Caco-2 (cell line): Measurements from ENCODE around the gene RAB36. TPM values are rescaled to one million over a fixed set of nuclear protein-coding genes. Genes with fewer than 3 reads are reported as not detected.
A peak's percentile ranks its signal among the peaks of the same experiment; 100 is the strongest.

Experiments used
- BruUV-seq: library from RNA; stranded (reverse); fragments of 400-500 nt; replicated peaks from 2 replicates; lab custom pipeline; 2021; lab: Mats Ljungman, UMichigan
- CTCF ChIA-PET: fragments of 300-600 bp; sonication (Branson Sonifier 250); formaldehyde crosslinking; loops from one replicate; lab custom pipeline; 2022; ENCODE audit warnings: antibody characterized with exemption; lab: Charles Lee
- POLR2A ChIA-PET: fragments of 300-600 bp; sonication (Branson Sonifier 250); formaldehyde crosslinking; loops from one replicate; lab custom pipeline; 2022; ENCODE audit warnings: antibody characterized with exemption; lab: Charles Lee
- DNase-seq, 2 experiments: peaks; one replicate each; pipeline versions ENCODE4 v3.0.0 to v3.0.0-alpha.2; 2020 to 2022
- H3K27me3 ChIP-seq: replicated peaks from 2 replicates; pipeline ENCODE4 v1.6.0; 2011; ENCODE audit warnings: low read length; ENCODE audit not compliant: control insufficient read depth, insufficient read depth
- H3K36me3 ChIP-seq: 2 replicates; pipeline ENCODE4 v1.5.1; 2011; ENCODE audit warnings: low read length; ENCODE audit not compliant: control insufficient read depth, insufficient read depth
- H3K4me1 ChIP-seq: fragments of 250-450 bp; sonication (Bioruptor Pico); 2 replicates; pipeline ENCODE4 v1.5.1; 2020; ENCODE audit warnings: mild to moderate bottlenecking
- H3K4me3 ChIP-seq: 2 replicates; pipeline ENCODE4 v1.5.1; 2011; ENCODE audit warnings: low read depth, mild to moderate bottlenecking, control low read depth, low read length
- H3K9me3 ChIP-seq: fragments of 250-450 bp; sonication (Bioruptor Pico); 2 replicates; pipeline ENCODE4 v1.5.1; 2020; ENCODE audit warnings: mild to moderate bottlenecking, moderate library complexity
- H3K27ac Mint-ChIP-seq: one replicate; pipeline ENCODE4 v1.8.0; 2022; ENCODE audit warnings: mixed read lengths; ENCODE audit not compliant: unreplicated experiment
- H3K27me3 Mint-ChIP-seq: one replicate; pipeline ENCODE4 v1.8.0; 2022; ENCODE audit warnings: mixed read lengths; ENCODE audit not compliant: insufficient read depth, unreplicated experiment
- H3K36me3 Mint-ChIP-seq: one replicate; pipeline ENCODE4 v1.8.0; 2022; ENCODE audit warnings: mild to moderate bottlenecking, mixed read lengths; ENCODE audit not compliant: insufficient read depth, unreplicated experiment
- H3K4me1 Mint-ChIP-seq: one replicate; pipeline ENCODE4 v1.8.0; 2022; ENCODE audit warnings: low read depth, mixed read lengths; ENCODE audit not compliant: unreplicated experiment
- H3K4me3 Mint-ChIP-seq: one replicate; pipeline ENCODE4 v1.8.0; 2022; ENCODE audit warnings: mild to moderate bottlenecking, moderate library complexity, mixed read lengths; ENCODE audit not compliant: unreplicated experiment
- H3K9me3 Mint-ChIP-seq: one replicate; pipeline ENCODE4 v1.8.0; 2022; ENCODE audit warnings: mixed read lengths; ENCODE audit not compliant: unreplicated experiment
- CTCF ChIP-seq, 2 experiments: fragments of 200-600 bp in 1 of 2; IDR thresholded peaks; 1 replicate in 1 of 2; 2 replicates in 1 of 2; pipeline versions ENCODE4 v1.5.1 to v1.8.0; 2011 to 2022; ENCODE audit warnings: antibody characterized with exemption in 1 of 2, control low read depth in 1 of 2, inconsistent platforms in 1 of 2, low read depth in 1 of 2, low read length in 1 of 2, mild to moderate bottlenecking in 1 of 2, moderate library complexity in 1 of 2; ENCODE audit not compliant: insufficient read depth in 1 of 2, severe bottlenecking in 1 of 2, unreplicated experiment in 1 of 2
- intact Hi-C: fragments of 100-400 bp; cut with micrococcal nuclease; formaldehyde crosslinking; loops from one replicate; pipeline ENCODE4 v1.10.0; 2022; ENCODE audit not compliant: unreplicated experiment
- total RNA-seq: library from RNA; stranded (reverse); gene quantifications from 2 replicates; pipeline ENCODE4 v1.2.3, GENCODE V29; 2022

Gene RAB36
- total RNA-seq, 1 experiment from 2014 or later = 0.52 TPM

- Histone ChIP-seq H3K4me1 (peaks cover 36% of the 10 kb centered on the region), H3K27me3 (no peaks in the 10 kb centered on the region), H3K9me3 (no peaks in the 10 kb centered on the region), H3K36me3 (0 out of 2 replicates have a peak, but pooled peaks cover 2% of the 10 kb centered on the region), H3K4me3 (peak overlapping the region; percentile 96)
- peak overlapping the region; percentile 77 for H3K4me3 Mint-ChIP-seq
- H3K9me3 Mint-ChIP-seq = no peaks in the 10 kb centered on the region
- H3K27ac Mint-ChIP-seq = peak overlapping the region; percentile 26
- ChIA-PET CTCF (interaction anchor here (2.4 kb wide), 1 partner anchor 100 kb away, joined by 15 read pairs; no protein-coding TSS in a partner anchor), POLR2A (no interaction called here)
- H3K36me3 Mint-ChIP-seq = peaks cover 30% of the 10 kb centered on the region
- H3K27me3 Mint-ChIP-seq = no peaks in the 10 kb centered on the region
- DNase-seq = no peak
- peaks cover 16% of the 10 kb centered on the region for H3K4me1 Mint-ChIP-seq
- intact Hi-C loops = loop anchor here (1.0 kb wide), 1 partner anchor 59 kb away; no protein-coding TSS in a partner anchor
- TSS peak; percentile 49 for BruUV-seq
- TF ChIP-seq CTCF (IDR thresholded peaks at IDR 0.05; ENCODE audit: insufficient read depth in 1 of 2, low read depth in 1 of 2, low read length in 1 of 2, severe bottlenecking in 1 of 2, unreplicated experiment in 1 of 2) = no peak
These were observed 37.2 kb downstream of the RAB36 start for GRCh38 chr22:23182309-23183060.

GRCh38 chr22:23183061-23183698 is 37.9 kb downstream of the RAB36 start:
- DNase-seq = peak; percentile 66 to 74

More at GRCh38 chr22:23183061-23183698, 37.9 kb downstream of the RAB36 start:
- peak overlapping the region; percentile 96 for H3K4me3 ChIP-seq
- H3K27ac Mint-ChIP-seq = peak overlapping the region; percentile 26
- peaks cover 15% of the 10 kb centered on the region for H3K4me1 Mint-ChIP-seq
- peak overlapping the region; percentile 77 for H3K4me3 Mint-ChIP-seq
- H3K4me1 ChIP-seq = peaks cover 29% of the 10 kb centered on the region
- H3K27me3 Mint-ChIP-seq = no peaks in the 10 kb centered on the region
- no peaks in the 10 kb centered on the region for H3K27me3 ChIP-seq
- no peaks in the 10 kb centered on the region for H3K9me3 Mint-ChIP-seq
- ChIA-PET CTCF (interaction anchor here (2.4 kb wide), 1 partner anchor 99 kb away, joined by 15 read pairs; no protein-coding TSS in a partner anchor), POLR2A (no interaction called here)
- BruUV-seq = no TSS peak
- TF ChIP-seq CTCF (IDR thresholded peaks at IDR 0.05; ENCODE audit: insufficient read depth in 1 of 2, low read depth in 1 of 2, low read length in 1 of 2, severe bottlenecking in 1 of 2, unreplicated experiment in 1 of 2) = no peak
- H3K36me3 Mint-ChIP-seq = peaks cover 37% of the 10 kb centered on the region
- H3K9me3 ChIP-seq = no peaks in the 10 kb centered on the region
- intact Hi-C loops = loop anchor here (1.0 kb wide), 1 partner anchor 58 kb away; no protein-coding TSS in a partner anchor
- 0 out of 2 replicates have a peak, but pooled peaks cover 2% of the 10 kb centered on the region for H3K36me3 ChIP-seq
